ENCODE measurements around the gene SLC10A3.

- TF ChIP-seq CTCF (IDR thresholded peaks at IDR 0.05; ENCODE audit: low read length): no peak
- TF ChIP-seq EZH2 (IDR thresholded peaks at IDR 0.05; ENCODE audit: borderline replicate concordance, low read length): no peak
Observed at GRCh38 chrX:154448484-154448883, 41.9 kb downstream of the SLC10A3 start.

Measured in OCI-LY1 (cell line).